ENCODE data around the gene ZDHHC3.

The ZDHHC3 gene

GRCh38 chr3:44926921-44927320 lies 49.1 kb downstream of the ZDHHC3 start:
- DNase-seq (ENCODE audit: low spot score), result no peak

GRCh38 chr3:44926172-44926571 lies 49.8 kb downstream of the ZDHHC3 start:
- DNase-seq (ENCODE audit: low spot score), result no peak

GRCh38 chr3:44924457-44925084 lies 51.4 kb downstream of the ZDHHC3 start:
- DNase-seq (ENCODE audit: low spot score), result no peak

GRCh38 chr3:44923632-44924456 lies 52.1 kb downstream of the ZDHHC3 start:
- no peak for DNase-seq (ENCODE audit: low spot score)

- DNase-seq (ENCODE audit: low spot score), result no peak
Measured at GRCh38 chr3:44920081-44920480, 55.9 kb downstream of the ZDHHC3 start.

- no peak for DNase-seq (ENCODE audit: low spot score)
Measured at GRCh38 chr3:44918581-44918980, 57.4 kb downstream of the ZDHHC3 start.

- DNase-seq (ENCODE audit: low spot score), result no peak
Measured at GRCh38 chr3:44918087-44918486, 57.9 kb downstream of the ZDHHC3 start.

- DNase-seq (ENCODE audit: low spot score), result no peak
Measured at GRCh38 chr3:44915702-44916438, 60.1 kb downstream of the ZDHHC3 start.

GRCh38 chr3:44914936-44915335 lies 61.0 kb downstream of the ZDHHC3 start:
- DNase-seq (ENCODE audit: low spot score), result no peak

GRCh38 chr3:44913868-44914468 lies 62.0 kb downstream of the ZDHHC3 start:
- DNase-seq (ENCODE audit: low spot score), result peak; percentile 81

- DNase-seq (ENCODE audit: low spot score), result no peak
Measured at GRCh38 chr3:44910693-44911092, 65.3 kb downstream of the ZDHHC3 start.

GRCh38 chr3:44909063-44909462 lies 66.9 kb downstream of the ZDHHC3 start:
- no peak for DNase-seq (ENCODE audit: low spot score)

GRCh38 chr3:44907612-44908011 lies 68.4 kb downstream of the ZDHHC3 start:
- no peak for DNase-seq (ENCODE audit: low spot score)

- DNase-seq (ENCODE audit: low spot score), result no peak
Measured at GRCh38 chr3:44906997-44907396, 69.0 kb downstream of the ZDHHC3 start.

GRCh38 chr3:44905446-44906157 lies 70.4 kb downstream of the ZDHHC3 start:
- DNase-seq (ENCODE audit: low spot score), result no peak

- no peak for DNase-seq (ENCODE audit: low spot score)
Measured at GRCh38 chr3:44903751-44904150, 72.2 kb downstream of the ZDHHC3 start.

GRCh38 chr3:44903314-44903713 lies 72.7 kb downstream of the ZDHHC3 start:
- no peak for DNase-seq (ENCODE audit: low spot score)

GRCh38 chr3:44902628-44903027 lies 73.3 kb downstream of the ZDHHC3 start:
- no peak for DNase-seq (ENCODE audit: low spot score)

GRCh38 chr3:44899683-44900367 lies 76.1 kb downstream of the ZDHHC3 start:
- no peak for DNase-seq (ENCODE audit: low spot score)

GRCh38 chr3:44896440-44896839 lies 79.5 kb downstream of the ZDHHC3 start:
- peak; percentile 30 for DNase-seq (ENCODE audit: low spot score)

- no peak for DNase-seq (ENCODE audit: low spot score)
Measured at GRCh38 chr3:44894485-44894884, 81.5 kb downstream of the ZDHHC3 start.

All from germinal center (tissue), 1 donor.